Hematopoietic multipotent progenitor cell treated with erythropoietin and hydrocortisone succinate and interleukin-3 and kit ligand, for 8 days (in vitro differentiated cells): ENCODE measurements around the gene TAF1C.

ENCODE experiments used
- DNase-seq: peaks from one replicate; pipeline ENCODE4 v3.0.0-alpha.2; 2015

The TAF1C gene

GRCh38 chr16:84155771-84156170, 31.1 kb downstream of the TAF1C start:
- peak; percentile 67 for DNase-seq

- no peak for DNase-seq
These were observed 31.6 kb downstream of the TAF1C start for GRCh38 chr16:84155226-84155625.

GRCh38 chr16:84153660-84154214, 33.1 kb downstream of the TAF1C start:
- DNase-seq: no peak

GRCh38 chr16:84150926-84151325, 35.9 kb downstream of the TAF1C start:
- no peak for DNase-seq

- DNase-seq: peak; percentile 82
These were observed 41.8 kb downstream of the TAF1C start, which contains the start of the genes DNAAF1 and HSDL1 for GRCh38 chr16:84144859-84145639. TSS of gene DNAAF1 (plus strand) at chr16:84145308. CDS start at chr16:84145441, 133 bp downstream. TSS of gene HSDL1 (minus strand) at chr16:84145177. CDS start at chr16:84131321, 13,856 bp downstream.

GRCh38 chr16:84144209-84144858, 42.5 kb downstream of the TAF1C start:
- DNase-seq: peak; percentile 32

- DNase-seq: no peak
These were observed 43.1 kb downstream of the TAF1C start for GRCh38 chr16:84143784-84144199.

- no peak for DNase-seq
These were observed 43.8 kb downstream of the TAF1C start for GRCh38 chr16:84143081-84143480.

GRCh38 chr16:84141143-84141670, 45.6 kb downstream of the TAF1C start:
- peak; percentile 22 for DNase-seq

GRCh38 chr16:84139628-84140258, 47.1 kb downstream of the TAF1C start:
- DNase-seq: no peak

GRCh38 chr16:84138824-84139627, 47.8 kb downstream of the TAF1C start:
- DNase-seq: no peak

GRCh38 chr16:84138500-84138823, 48.4 kb downstream of the TAF1C start:
- DNase-seq: no peak

- DNase-seq: no peak
These were observed 49.0 kb downstream of the TAF1C start for GRCh38 chr16:84137769-84138357.

GRCh38 chr16:84137287-84137686, 49.6 kb downstream of the TAF1C start:
- no peak for DNase-seq

- no peak for DNase-seq
These were observed 50.3 kb downstream of the TAF1C start for GRCh38 chr16:84136331-84137125.

- DNase-seq: no peak
These were observed 54.2 kb downstream of the TAF1C start for GRCh38 chr16:84132527-84133285.

GRCh38 chr16:84131117-84131516, 55.7 kb downstream of the TAF1C start:
- DNase-seq: no peak
